Measurements from ENCODE around the gene SVBP. TPM values are rescaled to one million over a fixed set of nuclear protein-coding genes. Genes with fewer than 3 reads are reported as not detected.

Gene SVBP
- total RNA-seq, 4 donors from 2014 or later, result 15.5 to 26.4 (median 24.9) TPM

DNA sequence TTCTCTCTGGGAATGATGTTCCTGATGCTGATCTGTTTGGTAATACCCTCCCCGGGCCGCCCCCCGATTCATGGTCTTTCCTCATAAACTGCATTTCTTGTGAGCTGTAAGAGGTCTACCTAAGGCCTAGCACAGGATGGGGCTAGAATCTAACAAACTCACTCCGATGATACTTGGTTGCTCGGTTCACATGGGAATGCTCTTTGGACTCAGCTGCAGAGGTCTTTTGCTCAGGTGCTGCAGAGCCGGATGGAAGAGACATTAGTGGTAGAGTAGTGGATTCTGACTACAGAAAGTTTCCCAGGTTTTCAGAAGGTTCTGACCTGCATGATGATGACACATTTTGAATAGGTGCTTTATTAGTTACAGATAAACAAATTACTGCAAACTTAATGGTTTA is 40.7 kb downstream of the SVBP start:
- no peak for TF ChIP-seq POLR2A (IDR thresholded peaks at IDR 0.05)
- TF ChIP-seq, protein P1, sequence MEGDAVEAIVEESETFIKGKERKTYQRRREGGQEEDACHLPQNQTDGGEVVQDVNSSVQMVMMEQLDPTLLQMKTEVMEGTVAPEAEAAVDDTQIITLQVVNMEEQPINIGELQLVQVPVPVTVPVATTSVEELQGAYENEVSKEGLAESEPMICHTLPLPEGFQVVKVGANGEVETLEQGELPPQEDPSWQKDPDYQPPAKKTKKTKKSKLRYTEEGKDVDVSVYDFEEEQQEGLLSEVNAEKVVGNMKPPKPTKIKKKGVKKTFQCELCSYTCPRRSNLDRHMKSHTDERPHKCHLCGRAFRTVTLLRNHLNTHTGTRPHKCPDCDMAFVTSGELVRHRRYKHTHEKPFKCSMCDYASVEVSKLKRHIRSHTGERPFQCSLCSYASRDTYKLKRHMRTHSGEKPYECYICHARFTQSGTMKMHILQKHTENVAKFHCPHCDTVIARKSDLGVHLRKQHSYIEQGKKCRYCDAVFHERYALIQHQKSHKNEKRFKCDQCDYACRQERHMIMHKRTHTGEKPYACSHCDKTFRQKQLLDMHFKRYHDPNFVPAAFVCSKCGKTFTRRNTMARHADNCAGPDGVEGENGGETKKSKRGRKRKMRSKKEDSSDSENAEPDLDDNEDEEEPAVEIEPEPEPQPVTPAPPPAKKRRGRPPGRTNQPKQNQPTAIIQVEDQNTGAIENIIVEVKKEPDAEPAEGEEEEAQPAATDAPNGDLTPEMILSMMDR (IDR thresholded peaks at IDR 0.05 in 4 of 5, conservative IDR thresholded peaks at IDR 0.05 in 1 of 5), result no peak
- intact Hi-C loops (cut with DNase I; ENCODE audit: low total_unique reads), result no loop called here
- no peak for ATAC-seq
- DNase-seq, result no peak
- Histone ChIP-seq H3K4me1 (peaks cover 0 to 8% of the 10 kb centered on the region in 2 donors), H3K9me3 (no peaks in the 10 kb centered on the region), H3K27me3 (no peaks in the 10 kb centered on the region), H3K27ac (no peak overlapping the region), H3K4me3 (no peak overlapping the region), H3K36me3 (peaks cover 0 to 67% of the 10 kb centered on the region in 2 donors)
- in situ Hi-C loops (cut with MboI; ENCODE audit: low sequenced_read_pairs in 4 of 4), result loop anchor here in 3 of 4 donors (10.0 to 25.0 kb wide), 2 partner anchors 286 to 298 kb away; no protein-coding TSS in a partner anchor

DNA sequence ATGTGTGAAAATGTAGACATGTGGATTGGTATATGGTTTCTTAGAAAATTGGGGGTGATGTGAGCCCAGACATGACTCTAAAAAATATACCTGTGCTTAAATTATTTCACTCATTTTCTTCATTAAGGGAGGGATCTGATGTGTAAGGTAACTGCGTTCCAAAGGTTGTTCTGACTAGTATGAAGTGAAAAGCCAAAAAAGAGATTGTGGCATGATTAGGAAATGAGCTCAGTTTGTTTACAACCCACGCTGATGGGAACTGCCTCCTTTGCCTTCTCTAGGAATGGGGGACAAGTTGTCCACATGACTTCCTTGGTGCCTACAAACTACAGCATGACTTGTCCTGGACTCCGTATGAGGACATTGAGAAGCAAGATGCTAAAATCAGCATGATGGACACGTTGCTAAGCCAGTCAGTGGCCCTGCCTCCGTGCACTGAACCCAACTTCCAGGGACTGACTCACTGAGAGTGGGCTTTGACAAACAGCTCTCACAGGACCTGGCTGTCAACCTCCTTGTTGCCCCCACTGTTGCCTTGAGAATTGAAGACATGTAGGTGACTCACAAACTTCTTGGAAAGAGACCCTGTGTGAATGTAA is 42.2 kb downstream of the SVBP start:
- no peaks in the 10 kb centered on the region for H3K9me3 ChIP-seq
- H3K4me3 ChIP-seq, result no peak overlapping the region
- ATAC-seq (no peak), DNase-seq (no peak)
- TF ChIP-seq, protein P1 (IDR thresholded peaks at IDR 0.05 in 4 of 5, conservative IDR thresholded peaks at IDR 0.05 in 1 of 5), result no peak
- no peak for TF ChIP-seq POLR2A (IDR thresholded peaks at IDR 0.05)
- H3K27me3 ChIP-seq, result no peaks in the 10 kb centered on the region
- peaks cover 0 to 8% of the 10 kb centered on the region in 2 donors for H3K4me1 ChIP-seq
- intact Hi-C loops (cut with DNase I; ENCODE audit: low total_unique reads) (no loop called here), in situ Hi-C loops (cut with MboI; ENCODE audit: low sequenced_read_pairs in 4 of 4) (loop anchor here (10.0 to 25.0 kb wide), 3 partner anchors 287 to 438 kb away; partner anchors contain the start of gene FOXJ3 (in 1 of the 4))
- H3K27ac ChIP-seq, result no peak overlapping the region
- H3K36me3 ChIP-seq, result peaks cover 0 to 57% of the 10 kb centered on the region in 2 donors

DNA sequence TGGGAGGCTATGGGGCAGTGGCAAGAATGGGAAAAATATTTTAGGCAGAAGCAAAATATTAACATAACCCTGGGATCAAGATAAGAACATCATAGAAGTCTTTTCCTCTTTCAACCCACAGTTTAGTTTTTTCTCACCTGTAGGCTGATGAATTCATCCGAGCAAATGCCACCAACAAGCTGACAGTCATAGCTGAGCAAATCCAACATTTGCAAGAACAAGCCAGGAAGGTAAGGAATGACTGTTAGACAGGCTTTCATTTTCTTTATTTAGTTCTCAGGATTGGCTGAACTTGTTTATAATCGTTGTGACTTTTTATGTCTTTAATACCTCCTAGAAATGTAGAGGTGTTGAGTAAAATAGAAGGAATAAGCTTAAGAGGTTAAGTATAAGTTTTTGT is 43.8 kb downstream of the SVBP start:
- intact Hi-C loops (cut with DNase I; ENCODE audit: low total_unique reads), result no loop called here
- Histone ChIP-seq H3K27me3 (no peaks in the 10 kb centered on the region), H3K4me1 (peaks cover 12 to 14% of the 10 kb centered on the region in 2 donors), H3K27ac (no peak overlapping the region), H3K36me3 (peaks cover 0 to 48% of the 10 kb centered on the region in 2 donors), H3K4me3 (no peak overlapping the region), H3K9me3 (no peaks in the 10 kb centered on the region)
- TF ChIP-seq, protein P1 (IDR thresholded peaks at IDR 0.05 in 4 of 5, conservative IDR thresholded peaks at IDR 0.05 in 1 of 5), result no peak
- TF ChIP-seq POLR2A (IDR thresholded peaks at IDR 0.05), result no peak
- ATAC-seq (no peak), DNase-seq (no peak)
- in situ Hi-C loops (cut with MboI; ENCODE audit: low sequenced_read_pairs in 4 of 4), result loop anchor here in 2 of 4 donors (10.0 to 25.0 kb wide), 3 partner anchors 289 to 436 kb away; partner anchors contain the start of gene FOXJ3 (in 1 of the 2)

DNA sequence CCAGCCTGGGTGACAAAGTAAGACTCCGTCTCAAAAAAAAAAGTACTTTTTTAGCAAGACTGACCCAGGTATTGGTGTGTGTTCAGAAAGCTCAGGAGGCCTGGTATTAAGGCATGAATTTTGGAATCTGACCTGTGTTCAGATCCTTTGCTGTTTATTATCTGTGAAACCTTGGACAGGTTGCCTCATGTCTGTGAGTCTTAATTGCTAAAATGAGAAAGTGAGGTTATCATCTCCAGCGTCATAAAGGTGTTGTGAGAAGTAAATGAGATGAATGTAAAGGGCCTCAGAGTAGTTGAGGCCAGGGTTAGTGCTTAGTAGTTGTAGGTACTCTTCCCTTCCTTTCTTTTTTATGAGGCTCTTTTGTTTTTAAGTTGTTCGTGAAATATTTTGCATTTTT is 47.4 kb downstream of the SVBP start:
- DNase-seq, result no peak
- Histone ChIP-seq H3K9me3 (no peaks in the 10 kb centered on the region), H3K36me3 (peaks cover 0 to 12% of the 10 kb centered on the region in 2 donors), H3K27ac (no peak overlapping the region), H3K4me1 (peaks cover 31 to 33% of the 10 kb centered on the region in 2 donors), H3K4me3 (no peak overlapping the region), H3K27me3 (no peaks in the 10 kb centered on the region)
- ATAC-seq, result no peak
- in situ Hi-C loops (cut with MboI; ENCODE audit: low sequenced_read_pairs in 4 of 4) (loop anchor here in 3 of 4 donors (10.0 to 25.0 kb wide), 4 partner anchors 85 to 433 kb away; partner anchors contain the start of genes FOXJ3 (in 1 of the 3) and YBX1 (in 1 of the 3)), intact Hi-C loops (cut with DNase I; ENCODE audit: low total_unique reads) (loop anchor here (5.0 to 10.0 kb wide), 4 partner anchors 88 to 435 kb away; partner anchors contain the start of genes CFAP57, EBNA1BP2, FOXJ3 and PPIH)
- no peak for TF ChIP-seq POLR2A (IDR thresholded peaks at IDR 0.05)
- TF ChIP-seq, protein P1 (IDR thresholded peaks at IDR 0.05 in 4 of 5, conservative IDR thresholded peaks at IDR 0.05 in 1 of 5), result no peak
